GM12874 (cell line): ENCODE results near the gene RTL1.

Experiments
- CTCF ChIP-seq: IDR thresholded peaks from 2 replicates; pipeline ENCODE4 v1.5.1; 2011; ENCODE audit warnings: low read depth, mild to moderate bottlenecking, control low read depth, low read length, moderate library complexity; ENCODE audit not compliant: insufficient read depth

The RTL1 gene

DNA sequence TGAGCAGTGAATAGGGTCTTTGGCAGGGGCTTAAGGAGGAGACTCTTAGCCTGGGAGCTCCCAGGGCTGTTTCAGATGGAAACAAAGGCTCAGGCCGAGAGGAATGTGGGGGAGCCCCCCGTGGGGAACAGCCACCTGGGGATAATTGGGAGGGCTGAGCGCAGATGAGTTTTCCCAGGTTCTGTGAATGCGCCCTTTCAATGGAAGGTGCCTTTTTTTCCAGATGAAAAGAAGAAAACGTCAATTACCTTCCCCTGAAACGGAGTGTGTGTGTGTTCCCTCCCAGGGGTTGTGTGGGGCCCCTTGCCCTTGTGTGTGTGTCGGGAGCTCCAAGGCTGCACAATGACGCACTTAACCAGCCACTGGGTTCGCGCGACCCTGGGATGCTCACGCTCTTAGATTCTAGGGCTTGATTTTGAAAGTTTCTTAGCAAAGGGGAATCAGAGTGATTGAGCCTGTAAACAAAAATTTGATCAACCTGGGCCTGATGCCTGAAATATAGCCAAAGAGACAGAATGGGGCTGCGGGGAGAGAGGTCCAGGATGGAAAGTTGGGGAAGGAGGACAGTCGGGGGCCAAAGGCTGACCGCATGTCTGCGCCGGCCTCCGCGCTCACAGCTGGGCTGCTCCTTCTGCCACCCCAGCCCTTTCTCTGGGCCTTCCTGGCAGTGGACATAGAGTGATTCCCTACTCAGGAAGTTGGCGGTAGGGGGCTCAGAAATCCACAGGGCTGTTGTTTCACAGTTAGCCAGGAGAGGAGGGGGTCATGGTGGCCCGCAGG lies 63.0 kb downstream of the RTL1 start:
- no peak for TF ChIP-seq CTCF

- no peak for TF ChIP-seq CTCF
These were observed 63.8 kb downstream of the RTL1 start for GRCh38 chr14:100839681-100840111.

DNA sequence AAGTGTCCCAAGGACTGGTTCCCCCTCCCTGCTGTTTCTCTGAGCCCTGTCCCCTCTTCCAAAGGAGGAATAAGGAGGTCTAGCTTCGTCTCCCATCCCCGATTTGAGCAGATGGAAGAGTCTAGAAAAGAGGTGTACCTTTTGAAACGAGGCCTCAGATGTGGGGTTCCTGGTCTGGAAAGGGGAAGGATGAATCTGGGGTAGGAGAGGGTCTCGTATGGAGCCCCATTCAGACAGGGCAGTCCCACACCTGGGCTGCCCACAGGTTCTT lies 64.3 kb downstream of the RTL1 start:
- TF ChIP-seq CTCF: no peak

- TF ChIP-seq CTCF: no peak
These were observed 64.8 kb downstream of the RTL1 start for GRCh38 chr14:100838493-100839314.

DNA sequence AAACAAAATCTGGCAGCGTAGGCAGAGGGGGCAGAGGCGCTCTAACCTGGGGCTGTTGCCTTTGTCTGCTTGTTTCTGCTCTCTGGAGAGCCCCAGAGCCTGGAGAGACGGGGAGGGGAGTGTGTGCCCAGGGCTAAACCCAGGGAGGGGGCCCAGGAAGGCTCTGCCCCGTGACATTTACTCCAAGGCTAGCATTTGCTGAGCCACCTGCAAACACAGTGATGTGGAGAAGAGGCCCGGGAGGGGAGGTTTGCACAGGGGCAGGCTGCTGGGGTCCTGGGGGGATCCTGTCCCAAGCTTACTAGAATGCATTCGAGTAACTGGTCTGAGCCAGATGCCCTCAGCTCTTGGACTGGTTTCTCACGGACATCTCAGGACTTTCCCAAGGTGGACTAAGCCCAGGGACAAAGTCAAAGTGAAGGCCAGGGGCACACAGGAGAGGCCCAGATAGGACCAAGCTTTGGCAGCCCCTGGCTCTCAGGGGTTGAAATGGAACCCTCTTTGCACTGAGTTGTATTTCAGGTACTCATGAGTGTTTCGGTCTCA lies 65.6 kb downstream of the RTL1 start:
- no peak for TF ChIP-seq CTCF

DNA sequence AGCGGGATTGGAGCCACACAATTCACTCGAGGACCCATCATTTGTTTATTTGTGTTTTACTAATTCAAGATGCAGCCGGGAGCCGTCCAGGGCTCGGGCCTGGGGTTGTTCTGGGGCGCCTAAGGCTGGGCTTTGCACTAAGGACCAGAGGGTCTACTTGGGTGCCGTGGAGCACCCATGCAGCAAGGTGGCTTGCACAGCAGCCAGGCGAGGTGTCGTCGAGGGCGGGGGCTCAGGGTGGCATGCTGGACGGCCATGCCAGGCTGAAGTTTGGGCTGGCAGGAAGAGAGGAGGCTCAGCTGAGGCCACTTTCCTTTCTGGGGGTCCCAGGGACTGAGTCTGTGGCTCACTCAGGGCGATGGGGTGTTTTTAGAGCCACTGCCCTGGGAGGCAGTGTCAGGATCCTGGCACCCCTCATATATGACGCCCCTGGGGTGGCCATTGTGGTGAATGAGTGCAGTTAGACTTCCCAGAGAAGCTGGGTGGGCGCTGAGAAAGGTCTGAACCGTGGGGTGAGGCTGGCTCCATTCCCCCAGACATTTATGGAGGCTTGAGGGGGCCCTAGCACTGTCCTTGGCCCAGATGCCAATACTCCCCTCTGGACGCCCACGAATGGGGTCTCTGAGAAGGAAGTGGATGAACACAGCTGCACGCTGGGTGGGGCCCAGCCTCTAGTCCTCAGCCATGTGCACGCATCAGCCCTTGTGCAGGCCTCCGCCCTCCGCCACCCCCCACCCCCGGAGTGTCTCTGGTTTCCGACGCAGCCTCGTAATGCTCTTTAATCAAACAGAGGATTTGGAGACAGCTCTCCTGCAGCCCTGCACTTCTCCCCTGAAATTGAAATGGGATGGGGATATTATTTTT lies 66.3 kb downstream of the RTL1 start:
- TF ChIP-seq CTCF: no peak
